OCI-M2 (cell line): ENCODE measurements around the gene PACS1.
A peak's percentile ranks its signal among the peaks of the same experiment; 100 is the strongest.
"Not testable (repeated sequence)": the region's sequence is repeated elsewhere in the genome, so short reads cannot be mapped to it uniquely, and the experiment has no call there.

Experiments
- DNase-seq: peaks from one replicate; lab custom pipeline; 2025; ENCODE audit not compliant: unreplicated experiment; lab: John Stamatoyannopoulos, UW

PACS1 gene

DNA sequence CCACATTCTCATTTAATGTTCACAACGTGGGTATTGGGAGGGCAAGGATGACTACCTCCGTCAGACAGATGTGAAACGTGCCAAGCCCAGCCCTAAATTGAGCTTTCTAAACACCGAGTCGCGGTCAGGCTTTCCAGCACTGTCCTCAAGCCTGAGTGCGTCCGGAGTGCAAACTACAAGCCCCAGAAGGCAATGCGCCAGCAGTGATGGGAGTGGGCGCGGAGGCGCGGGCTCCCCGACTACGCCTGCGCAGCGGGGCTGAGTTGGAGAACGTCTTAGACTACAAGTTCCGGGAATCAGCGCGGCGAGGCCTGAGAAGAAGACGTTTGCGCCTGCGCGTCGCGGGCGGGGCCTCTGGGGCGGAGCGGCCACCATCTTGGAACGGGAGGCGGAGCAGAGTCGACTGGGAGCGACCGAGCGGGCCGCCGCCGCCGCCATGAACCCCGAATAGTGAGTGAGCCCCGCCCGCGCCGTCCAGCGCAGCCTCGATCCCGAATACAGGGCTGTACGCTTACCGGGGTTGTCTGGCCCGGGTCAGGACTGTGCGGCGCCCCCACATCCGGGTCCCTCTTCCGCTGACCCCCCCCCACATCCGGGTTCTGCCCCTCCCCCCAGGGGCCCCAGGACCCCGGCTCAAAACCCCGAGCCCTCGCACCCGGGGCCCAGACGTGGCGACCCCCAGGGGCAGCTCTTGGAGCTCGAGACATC, 198.3 kb downstream of the PACS1 start, which contains the start of gene RAB1B:
Gene RAB1B (plus strand): TSS at position 396 of the 708 bp plus-strand sequence. CDS start 41 bp downstream, at position 437.
- DNase-seq = peak; percentile 84

DNA sequence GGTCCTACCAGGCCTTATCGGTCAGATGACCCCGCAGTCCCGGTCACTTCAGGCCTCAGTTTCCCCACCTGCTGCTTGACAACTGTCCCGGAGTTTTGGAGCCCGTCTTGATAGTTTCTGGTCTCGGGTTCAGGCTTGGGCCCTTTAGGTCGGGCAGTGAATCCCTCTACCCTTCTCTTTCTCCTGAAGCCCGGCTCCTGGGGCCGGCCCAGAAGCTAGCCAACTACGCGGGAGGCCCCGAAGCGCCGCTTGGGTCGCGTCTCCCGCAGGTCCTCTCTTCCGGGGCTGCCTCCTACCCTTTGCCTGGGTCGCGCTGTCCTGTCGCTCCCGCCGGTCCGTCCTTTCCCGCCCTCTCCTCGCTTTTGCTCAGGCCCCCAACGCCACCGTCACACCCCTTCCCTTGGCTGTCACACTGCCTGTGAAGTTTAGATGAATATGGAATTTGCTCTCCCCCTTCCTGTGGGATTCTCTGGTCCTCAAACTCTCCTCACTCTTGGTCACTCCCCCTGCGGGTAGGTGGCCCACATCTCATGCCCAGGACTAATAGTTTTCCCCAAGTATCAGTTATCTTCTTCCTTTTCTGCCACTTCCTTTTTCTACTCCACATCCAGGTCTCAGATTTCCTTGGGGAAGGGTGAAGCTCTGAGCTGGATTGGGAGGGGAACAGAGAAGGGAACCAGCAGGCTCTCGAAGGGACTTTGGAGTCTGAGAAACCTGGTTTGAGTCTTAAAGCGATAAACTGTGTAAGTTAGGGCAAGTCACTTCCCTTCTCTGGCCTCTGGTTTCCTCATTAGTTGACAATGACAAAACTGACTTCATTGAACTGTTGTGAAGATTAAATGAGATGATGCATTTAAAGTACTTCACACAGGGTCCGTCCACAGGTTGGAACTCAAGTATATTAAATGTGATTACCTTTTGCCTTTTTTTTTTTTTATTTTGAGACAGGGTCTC, 199.2 kb downstream of the PACS1 start:
- no peak for DNase-seq

DNA sequence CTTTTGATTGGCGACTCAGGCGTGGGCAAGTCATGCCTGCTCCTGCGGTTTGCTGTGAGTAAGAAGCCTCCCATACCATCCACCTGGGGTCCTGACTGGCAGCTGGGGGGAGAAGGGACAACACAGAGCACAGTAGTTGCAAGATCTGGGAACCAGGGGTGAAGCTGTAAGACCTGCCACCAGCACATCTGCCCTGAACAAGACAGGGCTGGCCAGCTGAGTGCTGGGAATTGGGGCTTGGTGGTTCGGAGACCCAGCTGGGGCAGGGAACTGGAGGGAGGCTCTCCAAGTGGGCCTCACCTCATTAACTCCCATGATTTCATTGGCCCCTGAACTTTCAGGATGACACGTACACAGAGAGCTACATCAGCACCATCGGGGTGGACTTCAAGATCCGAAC, 201.7 kb downstream of the PACS1 start:
- DNase-seq = no peak

DNA sequence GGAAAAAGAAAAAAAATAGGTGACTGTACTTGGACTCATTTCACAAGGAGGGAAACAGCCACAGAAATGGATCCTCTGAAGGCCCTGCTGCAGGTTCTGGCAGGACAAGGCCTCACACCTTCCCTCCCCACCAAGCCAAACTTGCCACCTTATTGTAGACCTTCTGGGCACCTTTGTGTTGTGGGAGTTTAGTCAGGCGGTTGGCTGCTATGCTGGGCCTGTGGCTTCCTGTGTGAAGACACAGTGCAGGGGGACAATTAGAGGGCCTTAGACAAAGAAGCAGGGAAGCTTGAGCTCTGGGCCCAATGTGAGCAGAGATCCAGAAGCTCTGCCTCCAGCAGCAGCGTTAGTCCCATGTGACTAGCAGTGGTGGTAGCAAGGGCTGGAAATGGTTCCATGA, 202.5 kb downstream of the PACS1 start:
- no peak for DNase-seq

DNA sequence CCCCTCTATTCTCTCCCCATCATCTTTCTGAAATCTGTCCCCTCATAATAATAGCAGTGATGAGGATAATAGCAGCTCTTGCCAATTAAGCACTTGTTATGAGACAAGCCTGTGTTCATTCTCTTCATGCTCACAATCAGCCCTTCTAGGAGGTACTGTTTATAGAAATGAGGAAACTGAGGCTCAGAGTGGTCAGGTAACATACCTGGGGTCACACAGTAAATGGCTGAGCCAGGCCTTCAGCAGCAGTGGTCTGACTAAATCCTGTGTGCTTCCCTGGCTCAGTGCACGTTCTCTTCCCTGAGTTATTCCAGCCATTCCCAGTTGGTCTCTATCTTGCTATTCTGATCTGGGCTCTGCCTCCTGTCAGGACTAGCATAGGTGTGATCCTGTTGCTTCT, 204.1 kb downstream of the PACS1 start:
- no peak for DNase-seq

DNA sequence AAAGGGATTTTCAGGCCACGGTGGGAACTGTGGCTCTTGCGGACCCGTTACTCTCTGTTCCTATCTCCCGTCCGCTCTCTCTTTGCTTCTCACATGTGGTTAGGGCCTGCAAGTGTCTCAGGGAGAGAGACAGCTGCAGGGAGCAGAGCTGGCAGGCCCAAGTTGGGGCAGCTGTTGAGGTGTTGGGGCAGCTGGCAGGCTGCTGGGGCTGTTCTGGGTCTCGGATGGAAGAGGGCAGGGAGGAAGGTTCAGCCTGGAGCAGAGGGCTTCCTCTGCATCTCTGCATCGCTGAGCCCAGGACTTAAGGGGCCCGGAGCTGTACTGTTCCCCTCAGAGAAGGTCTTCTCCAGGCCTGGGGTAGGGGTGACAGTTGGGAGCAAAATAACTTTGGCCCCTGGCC, 205.3 kb downstream of the PACS1 start:
- DNase-seq = no peak

DNA sequence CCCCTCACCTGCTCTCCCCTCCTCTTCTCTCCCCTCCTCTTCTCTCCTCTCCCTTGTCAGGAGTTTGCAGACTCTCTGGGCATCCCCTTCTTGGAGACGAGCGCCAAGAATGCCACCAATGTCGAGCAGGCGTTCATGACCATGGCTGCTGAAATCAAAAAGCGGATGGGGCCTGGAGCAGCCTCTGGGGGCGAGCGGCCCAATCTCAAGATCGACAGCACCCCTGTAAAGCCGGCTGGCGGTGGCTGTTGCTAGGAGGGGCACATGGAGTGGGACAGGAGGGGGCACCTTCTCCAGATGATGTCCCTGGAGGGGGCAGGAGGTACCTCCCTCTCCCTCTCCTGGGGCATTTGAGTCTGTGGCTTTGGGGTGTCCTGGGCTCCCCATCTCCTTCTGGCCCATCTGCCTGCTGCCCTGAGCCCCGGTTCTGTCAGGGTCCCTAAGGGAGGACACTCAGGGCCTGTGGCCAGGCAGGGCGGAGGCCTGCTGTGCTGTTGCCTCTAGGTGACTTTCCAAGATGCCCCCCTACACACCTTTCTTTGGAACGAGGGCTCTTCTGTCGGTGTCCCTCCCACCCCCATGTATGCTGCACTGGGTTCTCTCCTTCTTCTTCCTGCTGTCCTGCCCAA, 206.0 kb downstream of the PACS1 start:
- no peak for DNase-seq

DNA sequence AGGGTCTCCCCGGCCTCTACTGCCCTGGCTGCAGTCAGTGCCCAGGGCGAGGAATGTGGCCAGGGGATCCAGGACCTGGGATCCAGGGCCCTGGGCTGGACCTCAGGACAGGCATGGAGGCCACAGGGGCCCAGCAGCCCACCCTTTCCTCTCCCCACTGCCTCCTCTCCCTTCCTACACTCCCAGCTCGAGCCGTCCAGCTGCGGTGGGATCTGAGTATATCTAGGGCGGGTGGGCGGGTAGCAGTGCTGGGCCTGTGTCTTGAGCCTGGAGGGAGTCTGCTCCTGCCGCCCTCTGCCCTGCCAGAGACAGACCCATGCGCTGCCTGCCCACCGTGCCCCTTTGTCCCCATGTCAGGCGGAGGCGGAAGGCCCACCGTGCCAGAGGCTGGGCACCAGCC, 206.5 kb downstream of the PACS1 start:
- not testable (repeated sequence) for DNase-seq

DNA sequence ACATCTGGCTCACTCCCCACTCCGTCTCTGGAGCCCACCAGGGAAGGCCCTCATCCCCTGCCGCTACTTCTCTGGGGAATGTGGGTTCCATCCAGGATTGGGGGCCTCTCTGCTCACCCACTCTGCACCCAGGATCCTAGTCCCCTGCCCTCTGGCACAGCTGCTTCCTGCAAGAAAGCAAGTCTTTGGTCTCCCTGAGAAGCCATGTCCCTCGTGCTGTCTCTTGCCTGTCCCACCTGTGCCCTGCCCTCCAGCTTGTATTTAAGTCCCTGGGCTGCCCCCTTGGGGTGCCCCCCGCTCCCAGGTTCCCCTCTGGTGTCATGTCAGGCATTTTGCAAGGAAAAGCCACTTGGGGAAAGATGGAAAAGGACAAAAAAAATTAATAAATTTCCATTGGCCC, 207.0 kb downstream of the PACS1 start:
- not testable (repeated sequence) for DNase-seq

DNA sequence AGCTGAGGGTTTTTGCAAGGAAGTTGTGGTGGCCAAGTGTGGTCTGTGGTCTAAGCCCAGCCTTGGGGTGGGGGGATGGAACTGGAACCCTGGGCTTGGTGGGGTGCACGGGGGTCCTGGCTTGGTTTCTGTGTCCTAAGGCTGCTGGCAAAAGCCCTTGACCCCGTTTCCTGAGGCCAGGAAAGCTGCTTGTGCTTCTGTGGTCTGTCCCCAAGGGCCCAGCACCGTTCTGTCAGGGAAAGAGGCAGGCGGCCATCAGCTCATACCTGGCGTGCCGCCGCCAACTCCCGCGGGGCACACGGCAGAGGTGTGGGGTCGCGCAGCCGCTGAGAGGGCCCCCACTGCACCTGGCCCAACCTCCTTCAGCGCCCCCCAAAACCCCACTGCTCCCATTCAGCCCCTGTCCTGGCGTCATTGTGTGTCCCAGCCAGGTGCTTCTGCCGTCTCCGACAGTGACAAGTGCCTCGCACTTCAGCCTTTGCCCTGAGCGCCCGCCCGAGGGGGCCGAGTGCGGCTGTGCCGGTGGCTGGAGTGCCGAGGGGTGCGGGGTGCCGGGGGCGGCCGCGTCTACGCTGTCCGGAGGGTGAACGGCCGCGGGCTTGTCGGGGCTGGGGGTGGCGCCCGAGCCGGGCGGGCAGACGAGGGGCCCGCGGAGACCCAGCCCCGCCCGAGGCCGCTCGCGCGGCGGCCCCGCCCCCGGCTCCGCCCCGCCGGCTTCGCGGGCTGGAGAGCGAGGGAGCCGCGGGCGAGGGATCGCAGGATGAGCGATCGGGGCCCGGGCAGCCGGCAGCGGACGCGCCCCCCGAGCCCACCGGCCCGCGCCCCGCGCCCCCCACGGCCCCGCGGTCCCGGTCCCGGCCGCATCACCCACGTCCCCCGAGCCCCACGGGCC, 207.6 kb downstream of the PACS1 start, which contains the start of gene CNIH2:
Gene CNIH2 (plus strand): TSS at position 705 of the 892 bp plus-strand sequence. CDS start 282 bp downstream, outside the sequence.
- no peak for DNase-seq

DNA sequence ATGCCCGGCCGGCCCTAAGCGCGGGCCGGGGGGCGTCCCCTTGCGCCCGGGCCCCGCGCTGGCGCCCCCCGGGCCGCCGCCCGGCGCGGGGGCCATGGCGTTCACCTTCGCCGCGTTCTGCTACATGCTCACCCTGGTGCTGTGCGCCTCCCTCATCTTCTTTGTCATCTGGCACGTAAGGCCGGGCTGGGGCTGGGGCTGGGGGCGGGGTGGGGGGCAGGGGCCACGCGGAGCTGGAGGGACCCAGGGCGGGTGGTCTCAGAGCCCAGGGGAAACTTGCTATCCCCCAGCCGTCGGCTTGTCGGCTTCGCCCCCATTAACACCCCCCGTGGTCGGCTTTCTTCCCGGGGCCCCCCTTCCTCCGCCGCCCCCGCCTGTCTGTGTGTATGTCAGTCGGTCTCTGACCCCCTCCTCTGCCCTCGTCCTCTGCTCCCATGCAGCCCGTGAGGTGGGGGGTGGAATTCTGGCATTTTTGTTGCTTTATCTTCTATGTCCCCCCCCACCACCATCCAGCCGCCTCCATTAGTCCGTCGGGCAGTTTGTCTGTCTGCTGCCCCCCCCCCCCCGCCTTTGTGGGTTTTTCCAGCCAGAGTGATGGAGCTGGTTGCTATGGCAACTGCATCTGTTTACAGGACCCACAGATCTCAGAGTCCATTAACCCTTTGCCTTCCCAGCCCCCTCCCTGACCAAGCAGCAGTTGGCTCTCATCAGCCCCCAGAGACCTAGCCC, 208.5 kb downstream of the PACS1 start:
- no peak for DNase-seq

DNA sequence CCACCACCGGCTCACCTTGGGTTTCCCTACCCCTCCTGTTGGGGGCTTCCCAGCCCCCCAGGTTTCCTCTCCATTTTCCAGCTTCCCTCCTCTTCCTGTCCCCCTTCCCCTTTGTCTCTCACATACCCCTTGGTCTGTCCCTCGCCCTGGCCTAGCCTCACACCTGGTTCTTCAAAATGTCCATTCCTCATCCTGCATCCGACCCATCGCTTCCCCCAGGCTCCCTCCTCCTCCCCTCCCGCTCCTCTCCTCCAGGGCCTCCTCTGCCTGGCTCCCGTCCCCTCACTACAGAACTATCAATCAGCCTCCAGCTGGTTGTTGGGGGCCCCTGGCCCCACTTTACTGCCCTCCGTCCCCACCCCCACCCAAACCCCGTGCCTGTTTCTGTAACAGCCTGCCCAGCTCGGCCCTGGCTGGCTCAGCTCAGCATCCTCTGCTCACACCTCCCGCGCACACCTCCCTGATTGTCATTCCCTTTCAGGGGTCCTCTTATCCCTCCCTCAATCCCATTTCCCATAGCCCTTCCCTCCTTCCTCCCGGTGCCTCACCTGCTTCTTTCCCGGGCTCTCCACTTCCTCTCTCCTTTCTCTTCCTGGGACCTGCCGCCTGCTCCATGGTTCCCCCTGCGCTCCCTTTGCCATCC, 209.1 kb downstream of the PACS1 start:
- no peak for DNase-seq

DNA sequence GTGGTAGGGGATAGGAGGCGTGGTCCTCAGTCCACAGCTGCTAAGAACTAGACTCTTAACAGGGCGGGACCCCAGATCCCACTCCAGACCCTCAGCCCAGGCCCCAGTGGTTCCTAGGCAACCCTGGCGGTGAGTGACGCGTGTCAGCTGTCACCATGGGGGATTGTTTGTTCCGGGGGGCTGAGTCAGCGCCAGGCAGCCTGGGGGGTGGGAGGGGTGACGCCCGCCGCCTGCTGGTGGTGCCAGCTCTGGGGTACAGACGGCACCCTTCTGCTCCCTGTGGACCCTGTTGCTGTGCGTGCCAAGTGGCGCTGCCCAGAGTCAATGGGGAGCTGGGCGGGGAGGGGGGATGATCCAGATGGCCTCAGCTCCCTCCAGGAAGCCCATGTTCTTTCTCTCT, 210.4 kb downstream of the PACS1 start:
- no peak for DNase-seq

DNA sequence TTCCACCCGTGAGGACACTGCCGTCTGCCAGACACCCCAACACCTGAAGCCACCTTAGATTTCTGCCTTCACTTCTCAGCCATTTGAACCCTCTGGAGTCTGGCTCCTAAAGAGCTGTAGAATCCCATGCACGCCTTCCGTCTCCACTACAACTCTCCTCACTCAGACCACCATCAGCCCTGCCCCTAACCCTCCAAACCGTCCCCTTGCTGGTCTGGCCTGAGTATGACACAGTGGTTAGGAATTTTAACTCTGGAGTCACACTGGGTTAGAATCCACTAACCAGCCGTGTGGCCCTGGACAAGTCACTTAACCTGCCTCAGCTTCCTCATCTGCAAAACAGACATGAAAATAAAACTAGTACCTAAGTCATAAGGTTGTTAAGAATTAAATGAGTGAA, 210.9 kb downstream of the PACS1 start:
- DNase-seq = no peak

DNA sequence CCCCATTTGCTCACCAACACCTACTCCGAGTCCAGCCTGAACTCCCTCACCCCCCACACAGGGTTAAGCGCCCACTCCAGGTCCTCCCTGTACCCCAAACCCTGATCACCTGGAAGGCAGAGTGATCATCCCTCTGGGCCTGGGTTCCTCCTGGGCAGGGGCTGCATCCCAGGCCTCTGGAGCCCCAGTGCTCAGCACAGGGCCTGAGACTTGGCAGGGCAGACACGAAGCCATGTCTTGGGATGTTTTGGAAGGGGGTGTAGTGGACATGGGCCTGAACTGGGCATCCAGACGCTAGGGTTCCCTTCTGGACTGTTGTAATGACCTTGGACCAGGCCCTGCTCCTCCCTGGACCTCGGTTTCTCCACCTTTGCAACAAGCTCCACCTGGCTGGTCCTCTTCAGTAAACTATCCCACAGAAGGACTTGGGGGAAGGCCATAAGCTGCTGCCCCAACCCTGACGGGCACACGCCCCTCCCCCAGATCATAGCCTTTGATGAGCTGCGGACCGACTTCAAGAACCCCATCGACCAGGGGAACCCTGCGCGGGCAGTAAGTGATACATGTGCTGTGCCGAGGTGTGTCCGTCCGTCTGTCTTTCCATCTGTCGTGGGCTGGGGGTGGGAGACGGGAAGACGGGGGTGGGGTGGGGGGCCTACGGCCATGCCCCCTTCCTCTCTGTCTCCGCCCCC, 211.8 kb downstream of the PACS1 start:
- no peak for DNase-seq

DNA sequence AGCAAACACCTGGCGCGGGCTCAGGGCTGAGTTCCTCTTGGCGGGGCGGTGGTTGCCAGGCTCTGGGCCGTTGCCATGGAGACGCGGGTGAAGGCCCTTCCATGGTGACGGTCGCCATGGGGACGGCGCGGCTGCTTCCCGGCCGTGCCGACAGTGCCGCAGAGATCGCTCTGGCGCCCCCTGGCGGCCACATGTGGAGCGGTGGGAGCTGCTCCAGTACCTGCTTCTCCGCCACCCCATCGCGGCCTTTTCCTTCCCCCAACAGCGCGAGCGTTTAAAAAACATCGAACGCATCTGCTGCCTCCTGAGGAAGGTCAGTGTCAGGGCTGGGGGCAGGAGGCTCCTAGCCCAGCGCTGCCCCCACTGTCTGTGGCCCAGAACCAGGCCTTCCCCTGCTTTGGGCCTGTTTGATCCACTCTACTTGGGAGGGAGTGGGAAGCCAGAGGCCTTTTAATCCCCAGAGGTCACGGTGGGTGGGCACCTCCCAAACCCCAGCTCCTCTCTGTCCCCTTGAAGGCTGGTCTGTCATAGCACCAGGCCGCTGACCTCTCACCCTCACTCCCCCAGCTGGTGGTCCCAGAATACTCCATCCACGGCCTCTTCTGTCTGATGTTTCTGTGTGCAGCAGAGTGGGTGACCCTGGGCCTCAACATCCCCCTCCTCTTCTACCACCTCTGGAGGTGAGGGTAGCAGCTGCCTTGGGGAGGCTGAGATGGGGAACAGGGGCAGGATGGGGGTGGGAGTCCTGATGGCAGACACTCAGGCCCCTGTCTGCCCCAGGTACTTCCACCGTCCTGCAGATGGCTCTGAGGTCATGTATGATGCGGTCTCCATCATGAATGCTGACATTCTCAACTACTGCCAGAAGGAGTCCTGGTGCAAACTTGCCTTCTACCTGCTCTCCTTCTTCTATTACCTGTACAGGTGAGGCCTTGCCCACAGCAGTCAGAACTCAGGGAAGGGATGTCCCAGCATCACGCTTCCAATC, 212.7 kb downstream of the PACS1 start:
- no peak for DNase-seq

DNA sequence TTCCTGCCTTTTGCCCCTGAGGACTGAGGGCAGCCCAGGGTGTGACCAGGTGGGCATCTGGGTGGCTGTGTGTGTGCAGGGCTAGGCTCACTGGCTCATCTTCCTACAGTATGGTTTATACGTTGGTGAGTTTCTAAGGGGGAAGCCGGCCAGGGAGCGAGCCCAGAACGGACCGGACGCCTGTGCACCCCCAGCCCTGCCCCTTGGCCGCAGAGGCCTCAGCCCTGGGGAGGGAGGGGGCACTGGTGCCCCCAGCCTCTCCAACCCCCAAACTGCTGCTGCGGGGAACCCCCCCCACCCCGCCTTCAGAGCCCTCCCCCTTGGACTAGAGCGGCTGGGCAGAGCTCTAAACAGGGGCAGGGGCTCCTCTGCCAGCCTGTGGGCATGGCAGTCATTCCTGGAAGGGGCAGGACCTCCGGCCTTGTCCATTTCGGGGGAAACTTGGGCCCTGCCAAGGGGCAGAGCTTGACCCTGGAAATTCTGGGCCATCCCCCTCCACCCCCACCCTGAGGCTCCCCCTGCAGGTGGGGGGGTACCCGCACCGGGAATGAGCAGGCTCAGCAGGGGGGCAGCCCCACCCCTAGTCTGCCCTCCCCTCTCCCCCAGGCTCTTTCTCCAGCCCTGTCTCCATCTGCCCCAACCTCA, 213.5 kb downstream of the PACS1 start:
- DNase-seq = no peak
